Measurements from ENCODE around the gene DEDD. TPM values are rescaled to one million over a fixed set of nuclear protein-coding genes. Genes with fewer than 3 reads are reported as not detected.

The DEDD gene
- total RNA-seq, 2 experiments from 2014 or later: 21.1 to 41.9 TPM

DNA sequence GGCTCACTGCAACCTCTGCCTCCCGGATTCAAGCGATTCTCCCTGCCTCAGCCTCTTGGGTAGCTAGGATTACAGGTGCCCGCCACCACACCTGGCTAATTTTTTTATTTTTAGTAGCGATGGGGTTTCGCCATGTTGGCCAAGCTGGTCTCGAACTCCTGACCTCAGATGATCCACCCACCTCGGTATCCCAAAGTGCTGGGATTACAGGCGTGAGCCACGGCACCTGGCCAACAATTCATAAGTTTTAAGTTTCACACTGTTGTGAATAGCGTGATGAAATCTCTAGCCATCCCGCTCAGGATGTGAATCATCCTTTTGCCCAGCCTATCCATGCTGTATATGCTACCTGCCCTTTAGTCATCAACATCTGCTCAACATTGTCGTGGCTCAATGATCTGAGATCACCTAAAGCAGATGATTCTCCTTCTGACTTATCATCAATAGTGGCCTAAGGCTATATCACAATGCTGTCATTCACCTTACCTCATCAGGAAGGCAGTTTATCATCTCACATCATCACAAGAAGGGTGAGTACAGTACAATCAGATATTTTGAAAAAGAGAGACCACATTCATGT is 17.2 kb downstream of the DEDD start:
- no peak for DNase-seq (ENCODE audit: low spot score)
- peaks cover 14% of the 10 kb centered on the region for H4K20me1 ChIP-seq (ENCODE audit: insufficient read depth, low read length)
- POLR2A ChIA-PET: interaction anchor here (0.8 kb wide), 1 partner anchor 10 kb away, joined by 3 read pairs; no protein-coding TSS in a partner anchor
- H3K4me3 ChIP-seq (ENCODE audit: low read depth, low read length, poor library complexity, severe bottlenecking): no peak overlapping the region
- intact Hi-C loops (cut with micrococcal nuclease; ENCODE audit: unreplicated experiment): no loop called here
- peaks cover 55% of the 10 kb centered on the region for H3K4me1 ChIP-seq (ENCODE audit: insufficient read depth, low read length, poor library complexity, severe bottlenecking)
- no peak overlapping the region for H2AFZ ChIP-seq (ENCODE audit: low read length)
- H3K79me2 ChIP-seq (ENCODE audit: insufficient read depth, low read depth, low read length): peaks cover 84% of the 10 kb centered on the region
- no peak for TF ChIP-seq EZH2phosphoT487 (IDR thresholded peaks at IDR 0.05; ENCODE audit: borderline replicate concordance, low read depth, low read length)
- TF ChIP-seq, protein P1, sequence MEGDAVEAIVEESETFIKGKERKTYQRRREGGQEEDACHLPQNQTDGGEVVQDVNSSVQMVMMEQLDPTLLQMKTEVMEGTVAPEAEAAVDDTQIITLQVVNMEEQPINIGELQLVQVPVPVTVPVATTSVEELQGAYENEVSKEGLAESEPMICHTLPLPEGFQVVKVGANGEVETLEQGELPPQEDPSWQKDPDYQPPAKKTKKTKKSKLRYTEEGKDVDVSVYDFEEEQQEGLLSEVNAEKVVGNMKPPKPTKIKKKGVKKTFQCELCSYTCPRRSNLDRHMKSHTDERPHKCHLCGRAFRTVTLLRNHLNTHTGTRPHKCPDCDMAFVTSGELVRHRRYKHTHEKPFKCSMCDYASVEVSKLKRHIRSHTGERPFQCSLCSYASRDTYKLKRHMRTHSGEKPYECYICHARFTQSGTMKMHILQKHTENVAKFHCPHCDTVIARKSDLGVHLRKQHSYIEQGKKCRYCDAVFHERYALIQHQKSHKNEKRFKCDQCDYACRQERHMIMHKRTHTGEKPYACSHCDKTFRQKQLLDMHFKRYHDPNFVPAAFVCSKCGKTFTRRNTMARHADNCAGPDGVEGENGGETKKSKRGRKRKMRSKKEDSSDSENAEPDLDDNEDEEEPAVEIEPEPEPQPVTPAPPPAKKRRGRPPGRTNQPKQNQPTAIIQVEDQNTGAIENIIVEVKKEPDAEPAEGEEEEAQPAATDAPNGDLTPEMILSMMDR (conservative IDR thresholded peaks at IDR 0.05; ENCODE audit: low read length): no peak
- 0 out of 2 replicates have a peak overlapping the region, but pooled peaks have one; percentile 13 for H3K4me2 ChIP-seq (ENCODE audit: low read length)
- CTCF ChIA-PET (ENCODE audit: unreplicated experiment): interaction anchor here (1.4 kb wide), 1 partner anchor 13 kb away, joined by 3 read pairs; no protein-coding TSS in a partner anchor
- H3K27ac ChIP-seq (ENCODE audit: low read depth, low read length, poor library complexity, severe bottlenecking): no peak overlapping the region
- no peaks in the 10 kb centered on the region for H3K9me3 ChIP-seq (ENCODE audit: low read length)
- BruUV-seq (replicated peaks): no TSS peak
- H3K36me3 ChIP-seq (ENCODE audit: insufficient read depth, low read length): peaks cover 43% of the 10 kb centered on the region
- no peaks in the 10 kb centered on the region for H3K9me2 ChIP-seq (ENCODE audit: insufficient read depth, low read length)

GRCh38 chr1:161114556-161114955 is 17.9 kb downstream of the DEDD start:
- POLR2A ChIA-PET: interaction anchor here (1.2 kb wide), 1 partner anchor 10 kb away, joined by 3 read pairs; no protein-coding TSS in a partner anchor
- H3K4me2 ChIP-seq (ENCODE audit: low read length): no peak overlapping the region
- DNase-seq (ENCODE audit: low spot score): no peak
- no peak overlapping the region for H3K4me3 ChIP-seq (ENCODE audit: low read depth, low read length, poor library complexity, severe bottlenecking)
- intact Hi-C loops (cut with micrococcal nuclease; ENCODE audit: unreplicated experiment): no loop called here
- no peak overlapping the region for H3K27ac ChIP-seq (ENCODE audit: low read depth, low read length, poor library complexity, severe bottlenecking)
- H3K9me3 ChIP-seq (ENCODE audit: low read length): no peaks in the 10 kb centered on the region
- H3K9me2 ChIP-seq (ENCODE audit: insufficient read depth, low read length): no peaks in the 10 kb centered on the region
- peaks cover 86% of the 10 kb centered on the region for H3K79me2 ChIP-seq (ENCODE audit: insufficient read depth, low read depth, low read length)
- H4K20me1 ChIP-seq (ENCODE audit: insufficient read depth, low read length): peaks cover 9% of the 10 kb centered on the region; the same call in 1 of the 2 replicates
- CTCF ChIA-PET (ENCODE audit: unreplicated experiment): no interaction called here
- H3K36me3 ChIP-seq (ENCODE audit: insufficient read depth, low read length): peaks cover 43% of the 10 kb centered on the region
- peaks cover 48% of the 10 kb centered on the region for H3K4me1 ChIP-seq (ENCODE audit: insufficient read depth, low read length, poor library complexity, severe bottlenecking)
- no TSS peak for BruUV-seq (replicated peaks)
- H2AFZ ChIP-seq (ENCODE audit: low read length): no peak overlapping the region
- TF ChIP-seq, protein P1 (conservative IDR thresholded peaks at IDR 0.05; ENCODE audit: low read length): no peak
- TF ChIP-seq EZH2phosphoT487 (IDR thresholded peaks at IDR 0.05; ENCODE audit: borderline replicate concordance, low read depth, low read length): no peak

DNA sequence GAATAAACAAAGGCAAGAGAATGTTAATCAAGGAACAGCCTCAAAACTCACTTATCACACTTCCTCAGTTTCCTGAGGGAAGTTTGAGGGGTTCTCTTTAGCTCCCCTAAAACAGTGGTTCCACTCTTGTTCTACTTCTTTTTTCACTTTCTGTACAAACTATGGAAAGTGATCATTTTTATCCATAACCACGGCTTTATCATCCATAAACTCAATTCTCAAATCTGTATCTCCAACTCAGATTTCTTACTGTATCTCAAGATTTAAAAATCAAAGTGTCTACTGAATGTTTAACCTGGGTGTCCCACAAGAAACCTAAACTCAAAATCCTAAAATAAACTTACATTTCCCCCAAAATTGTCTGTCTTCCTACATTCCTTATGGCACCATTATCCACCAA is 18.6 kb downstream of the DEDD start:
- no peaks in the 10 kb centered on the region for H3K9me2 ChIP-seq (ENCODE audit: insufficient read depth, low read length)
- CTCF ChIA-PET (ENCODE audit: unreplicated experiment): no interaction called here
- H4K20me1 ChIP-seq (ENCODE audit: insufficient read depth, low read length): peaks cover 9% of the 10 kb centered on the region; the same call in 1 of the 2 replicates
- no peak for TF ChIP-seq EZH2phosphoT487 (IDR thresholded peaks at IDR 0.05; ENCODE audit: borderline replicate concordance, low read depth, low read length)
- TF ChIP-seq, protein P1 (conservative IDR thresholded peaks at IDR 0.05; ENCODE audit: low read length): no peak
- peaks cover 50% of the 10 kb centered on the region for H3K36me3 ChIP-seq (ENCODE audit: insufficient read depth, low read length)
- POLR2A ChIA-PET: interaction anchor here (1.2 kb wide), 1 partner anchor 9 kb away, joined by 3 read pairs; no protein-coding TSS in a partner anchor
- H3K9me3 ChIP-seq (ENCODE audit: low read length): no peaks in the 10 kb centered on the region
- TSS peak; percentile 21 for BruUV-seq (replicated peaks)
- no peak overlapping the region for H3K27ac ChIP-seq (ENCODE audit: low read depth, low read length, poor library complexity, severe bottlenecking)
- H2AFZ ChIP-seq (ENCODE audit: low read length): no peak overlapping the region
- no peak overlapping the region for H3K4me3 ChIP-seq (ENCODE audit: low read depth, low read length, poor library complexity, severe bottlenecking)
- intact Hi-C loops (cut with micrococcal nuclease; ENCODE audit: unreplicated experiment): no loop called here
- DNase-seq (ENCODE audit: low spot score): no peak
- H3K4me1 ChIP-seq (ENCODE audit: insufficient read depth, low read length, poor library complexity, severe bottlenecking): peaks cover 42% of the 10 kb centered on the region
- no peak overlapping the region for H3K4me2 ChIP-seq (ENCODE audit: low read length)
- peaks cover 92% of the 10 kb centered on the region for H3K79me2 ChIP-seq (ENCODE audit: insufficient read depth, low read depth, low read length)
